HEK293T (cell line): Measurements from ENCODE around the gene AMPD3.
"Not testable (repeated sequence)": the region's sequence is repeated elsewhere in the genome, so short reads cannot be mapped to it uniquely, and the experiment has no call there.

Source experiments
- ARNT ChIP-seq: fragments of 450-650 bp; IDR thresholded peaks from 2 replicates; pipeline ENCODE4 v1.6.1; 2017; ENCODE audit warnings: mild to moderate bottlenecking
- FOXA1 ChIP-seq: fragments of 450-650 bp; IDR thresholded peaks from 2 replicates; pipeline ENCODE4 v1.6.1; 2016; ENCODE audit warnings: mild to moderate bottlenecking
- LEF1 ChIP-seq: fragments of 450-650 bp; IDR thresholded peaks from 2 replicates; pipeline ENCODE4 v1.6.1; 2017; ENCODE audit warnings: mild to moderate bottlenecking, borderline replicate concordance
- PKNOX1 ChIP-seq: fragments of 450-650 bp; IDR thresholded peaks from 2 replicates; pipeline ENCODE4 v1.6.1; 2016
- SP1 ChIP-seq: fragments of 450-650 bp; IDR thresholded peaks from 2 replicates; pipeline ENCODE4 v1.6.1; 2017
- SUZ12 ChIP-seq: fragments of 450-650 bp; IDR thresholded peaks from 2 replicates; pipeline ENCODE4 v1.6.1; 2016; ENCODE audit warnings: mild to moderate bottlenecking
- TARDBP ChIP-seq: fragments of 450-650 bp; IDR thresholded peaks from 2 replicates; pipeline ENCODE4 v1.6.1; 2016
- ZNF384 ChIP-seq: fragments of 450-650 bp; IDR thresholded peaks from 2 replicates; pipeline ENCODE4 v1.6.1; 2016

- not testable (repeated sequence) for TF ChIP-seq TARDBP, FOXA1, ZNF384, ARNT, SUZ12, PKNOX1, SP1, LEF1
Measured at GRCh38 chr11:10436683-10437082, 18.4 kb upstream of the AMPD3 start.
